ENCODE results near the gene FAM181A. TPM values are rescaled to one million over a fixed set of nuclear protein-coding genes. Genes with fewer than 3 reads are reported as not detected.

The FAM181A gene
- total RNA-seq, 1 donor from 2014 or later = not detected

GRCh38 chr14:93932642-93933041 is 5.5 kb downstream of the FAM181A start:
- Histone ChIP-seq H3K4me3 (ENCODE audit: low read depth, low read length) (no peak overlapping the region), H3K36me3 (ENCODE audit: control insufficient read depth, insufficient read depth, low read length) (no peaks in the 10 kb centered on the region), H3K27me3 (ENCODE audit: control insufficient read depth, insufficient read depth, low read length) (peaks cover 2% of the 10 kb centered on the region)
- DNase-seq (ENCODE audit: low read depth) (no peak), FAIRE-seq (no peak)
- TF ChIP-seq, protein P1, sequence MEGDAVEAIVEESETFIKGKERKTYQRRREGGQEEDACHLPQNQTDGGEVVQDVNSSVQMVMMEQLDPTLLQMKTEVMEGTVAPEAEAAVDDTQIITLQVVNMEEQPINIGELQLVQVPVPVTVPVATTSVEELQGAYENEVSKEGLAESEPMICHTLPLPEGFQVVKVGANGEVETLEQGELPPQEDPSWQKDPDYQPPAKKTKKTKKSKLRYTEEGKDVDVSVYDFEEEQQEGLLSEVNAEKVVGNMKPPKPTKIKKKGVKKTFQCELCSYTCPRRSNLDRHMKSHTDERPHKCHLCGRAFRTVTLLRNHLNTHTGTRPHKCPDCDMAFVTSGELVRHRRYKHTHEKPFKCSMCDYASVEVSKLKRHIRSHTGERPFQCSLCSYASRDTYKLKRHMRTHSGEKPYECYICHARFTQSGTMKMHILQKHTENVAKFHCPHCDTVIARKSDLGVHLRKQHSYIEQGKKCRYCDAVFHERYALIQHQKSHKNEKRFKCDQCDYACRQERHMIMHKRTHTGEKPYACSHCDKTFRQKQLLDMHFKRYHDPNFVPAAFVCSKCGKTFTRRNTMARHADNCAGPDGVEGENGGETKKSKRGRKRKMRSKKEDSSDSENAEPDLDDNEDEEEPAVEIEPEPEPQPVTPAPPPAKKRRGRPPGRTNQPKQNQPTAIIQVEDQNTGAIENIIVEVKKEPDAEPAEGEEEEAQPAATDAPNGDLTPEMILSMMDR (IDR thresholded peaks at IDR 0.05; ENCODE audit: insufficient read depth, low read length, severe bottlenecking) = no peak

- Histone ChIP-seq H3K4me3 (ENCODE audit: low read depth, low read length) (no peak overlapping the region), H3K27me3 (ENCODE audit: control insufficient read depth, insufficient read depth, low read length) (peaks cover 2% of the 10 kb centered on the region), H3K36me3 (ENCODE audit: control insufficient read depth, insufficient read depth, low read length) (no peaks in the 10 kb centered on the region)
- DNase-seq (ENCODE audit: low read depth) = no peak
- TF ChIP-seq, protein P1 (IDR thresholded peaks at IDR 0.05; ENCODE audit: insufficient read depth, low read length, severe bottlenecking) = no peak
- FAIRE-seq = no peak
These were observed 8.1 kb downstream of the FAM181A start for GRCh38 chr14:93935213-93935612.

DNA sequence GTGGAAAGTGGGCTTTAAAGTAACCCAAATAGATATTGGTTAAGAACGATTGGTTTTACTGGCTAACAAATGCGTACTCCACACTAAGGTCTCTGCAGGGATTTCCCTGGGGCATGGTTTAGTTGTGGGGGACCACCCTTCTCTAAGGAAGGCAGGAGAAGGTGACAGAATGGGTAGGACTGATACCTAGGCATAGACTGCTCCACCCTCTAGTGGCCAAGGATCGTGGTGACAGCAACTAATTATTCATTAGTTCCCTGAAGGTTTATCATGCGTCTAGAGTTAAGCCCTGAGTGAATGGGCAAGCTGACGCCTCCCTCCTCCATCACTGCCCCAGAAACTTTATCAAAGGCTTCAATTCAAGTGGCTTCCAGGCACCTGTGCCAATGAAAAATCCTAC is 9.1 kb downstream of the FAM181A start:
- DNase-seq (ENCODE audit: low read depth) (peak; percentile 49), FAIRE-seq (no peak)
- Histone ChIP-seq H3K36me3 (ENCODE audit: control insufficient read depth, insufficient read depth, low read length) (no peaks in the 10 kb centered on the region), H3K4me3 (ENCODE audit: low read depth, low read length) (no peak overlapping the region), H3K27me3 (ENCODE audit: control insufficient read depth, insufficient read depth, low read length) (peaks cover 2% of the 10 kb centered on the region)
- TF ChIP-seq, protein P1 (IDR thresholded peaks at IDR 0.05; ENCODE audit: insufficient read depth, low read length, severe bottlenecking) = peak; percentile 75

DNA sequence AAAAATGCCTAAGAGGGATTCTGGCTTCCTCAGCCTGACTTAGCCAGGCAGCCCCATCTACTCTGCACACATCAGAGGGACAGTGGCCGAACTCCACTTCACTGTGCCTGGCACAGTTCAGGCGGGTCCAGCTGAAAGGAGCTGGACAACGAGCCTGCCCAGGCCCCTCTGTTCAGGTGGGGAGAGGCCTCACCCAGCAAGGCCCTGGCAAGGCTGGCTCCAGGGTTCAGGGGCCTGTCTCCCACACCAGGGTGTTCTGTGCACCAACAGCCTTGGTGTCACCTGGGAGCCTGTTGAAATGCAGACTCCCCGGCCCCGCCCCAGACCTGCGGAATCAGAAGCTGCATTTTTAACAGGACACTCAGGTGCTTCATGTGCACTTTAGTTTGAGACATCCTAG is 9.8 kb downstream of the FAM181A start:
- H3K27me3 ChIP-seq (ENCODE audit: control insufficient read depth, insufficient read depth, low read length) = peaks cover 2% of the 10 kb centered on the region
- no peak overlapping the region for H3K4me3 ChIP-seq (ENCODE audit: low read depth, low read length)
- DNase-seq (ENCODE audit: low read depth) (no peak), FAIRE-seq (no peak)
- H3K36me3 ChIP-seq (ENCODE audit: control insufficient read depth, insufficient read depth, low read length) = no peaks in the 10 kb centered on the region
- TF ChIP-seq, protein P1 (IDR thresholded peaks at IDR 0.05; ENCODE audit: insufficient read depth, low read length, severe bottlenecking) = no peak

- peaks cover 2% of the 10 kb centered on the region for H3K27me3 ChIP-seq (ENCODE audit: control insufficient read depth, insufficient read depth, low read length)
- TF ChIP-seq, protein P1 (IDR thresholded peaks at IDR 0.05; ENCODE audit: insufficient read depth, low read length, severe bottlenecking) = no peak
- DNase-seq (ENCODE audit: low read depth) (peak; percentile 99), FAIRE-seq (peak; percentile 92)
- no peaks in the 10 kb centered on the region for H3K36me3 ChIP-seq (ENCODE audit: control insufficient read depth, insufficient read depth, low read length)
- no peak overlapping the region for H3K4me3 ChIP-seq (ENCODE audit: low read depth, low read length)
These were observed 10.4 kb downstream of the FAM181A start for GRCh38 chr14:93937519-93937918.

- no peak overlapping the region for H3K4me3 ChIP-seq (ENCODE audit: low read depth, low read length)
- FAIRE-seq (no peak), DNase-seq (ENCODE audit: low read depth) (no peak)
- no peaks in the 10 kb centered on the region for H3K36me3 ChIP-seq (ENCODE audit: control insufficient read depth, insufficient read depth, low read length)
- H3K27me3 ChIP-seq (ENCODE audit: control insufficient read depth, insufficient read depth, low read length) = peaks cover 2% of the 10 kb centered on the region
- TF ChIP-seq, protein P1 (IDR thresholded peaks at IDR 0.05; ENCODE audit: insufficient read depth, low read length, severe bottlenecking) = no peak
These were observed 11.7 kb downstream of the FAM181A start for GRCh38 chr14:93938751-93939303.
